HCT116 (cell line): ENCODE data around the gene SEC24B.

ENCODE experiments used
- POLR2A ChIP-seq: IDR thresholded peaks from 2 replicates; pipeline ENCODE4 v1.7.0; 2011; ENCODE audit warnings: borderline replicate concordance; ENCODE audit not compliant: insufficient read depth, insufficient read length; ENCODE audit errors: extremely low read depth
- TF ChIP-seq, protein P1 (sequence below), 3 experiments: fragments of 200-600 bp in 1 of 3; sonication (generic) in 1 of 3; IDR thresholded peaks in 2 of 3; conservative IDR thresholded peaks in 1 of 3; 2 replicates each; pipeline ENCODE4 v1.5.1; 2012 to 2017; ENCODE audit warnings: low read depth in 2 of 3, low read length in 2 of 3, antibody characterized with exemption in 1 of 3, borderline replicate concordance in 1 of 3, control low read depth in 1 of 3, mild to moderate bottlenecking in 1 of 3, mixed read lengths in 1 of 3, mixed run types in 1 of 3, moderate library complexity in 1 of 3; ENCODE audit not compliant: insufficient read depth in 1 of 3
- TF ChIP-seq, protein P2 (sequence below): IDR thresholded peaks from 2 replicates; pipeline ENCODE4 v1.6.1; 2012; ENCODE audit warnings: low read depth

DNA sequence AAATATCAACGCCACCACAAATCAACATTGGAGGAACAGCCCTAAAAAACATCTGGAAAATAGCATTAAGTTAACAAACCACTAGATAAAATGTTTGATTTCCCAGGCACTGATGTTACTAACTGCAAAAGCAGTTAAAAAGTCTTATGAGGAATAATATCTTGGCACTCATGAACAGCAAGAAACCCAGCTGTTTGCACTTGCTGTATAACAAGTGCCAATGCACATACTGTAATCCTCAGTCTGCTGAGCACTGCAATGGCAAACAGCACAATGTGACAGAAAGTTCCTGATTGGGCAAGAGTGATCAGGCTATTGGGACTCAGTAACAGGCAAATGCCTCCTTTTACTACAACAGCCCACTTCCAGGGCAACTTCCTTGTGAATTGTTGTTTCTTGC lies 20.8 kb upstream of the SEC24B start:
- no peak for TF ChIP-seq POLR2A
- TF ChIP-seq, protein P1, sequence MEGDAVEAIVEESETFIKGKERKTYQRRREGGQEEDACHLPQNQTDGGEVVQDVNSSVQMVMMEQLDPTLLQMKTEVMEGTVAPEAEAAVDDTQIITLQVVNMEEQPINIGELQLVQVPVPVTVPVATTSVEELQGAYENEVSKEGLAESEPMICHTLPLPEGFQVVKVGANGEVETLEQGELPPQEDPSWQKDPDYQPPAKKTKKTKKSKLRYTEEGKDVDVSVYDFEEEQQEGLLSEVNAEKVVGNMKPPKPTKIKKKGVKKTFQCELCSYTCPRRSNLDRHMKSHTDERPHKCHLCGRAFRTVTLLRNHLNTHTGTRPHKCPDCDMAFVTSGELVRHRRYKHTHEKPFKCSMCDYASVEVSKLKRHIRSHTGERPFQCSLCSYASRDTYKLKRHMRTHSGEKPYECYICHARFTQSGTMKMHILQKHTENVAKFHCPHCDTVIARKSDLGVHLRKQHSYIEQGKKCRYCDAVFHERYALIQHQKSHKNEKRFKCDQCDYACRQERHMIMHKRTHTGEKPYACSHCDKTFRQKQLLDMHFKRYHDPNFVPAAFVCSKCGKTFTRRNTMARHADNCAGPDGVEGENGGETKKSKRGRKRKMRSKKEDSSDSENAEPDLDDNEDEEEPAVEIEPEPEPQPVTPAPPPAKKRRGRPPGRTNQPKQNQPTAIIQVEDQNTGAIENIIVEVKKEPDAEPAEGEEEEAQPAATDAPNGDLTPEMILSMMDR (IDR thresholded peaks at IDR 0.05 in 2 of 3, conservative IDR thresholded peaks at IDR 0.05 in 1 of 3; ENCODE audit: borderline replicate concordance in 1 of 3, insufficient read depth in 1 of 3, low read depth in 2 of 3, low read length in 2 of 3): no peak
- TF ChIP-seq, protein P2, sequence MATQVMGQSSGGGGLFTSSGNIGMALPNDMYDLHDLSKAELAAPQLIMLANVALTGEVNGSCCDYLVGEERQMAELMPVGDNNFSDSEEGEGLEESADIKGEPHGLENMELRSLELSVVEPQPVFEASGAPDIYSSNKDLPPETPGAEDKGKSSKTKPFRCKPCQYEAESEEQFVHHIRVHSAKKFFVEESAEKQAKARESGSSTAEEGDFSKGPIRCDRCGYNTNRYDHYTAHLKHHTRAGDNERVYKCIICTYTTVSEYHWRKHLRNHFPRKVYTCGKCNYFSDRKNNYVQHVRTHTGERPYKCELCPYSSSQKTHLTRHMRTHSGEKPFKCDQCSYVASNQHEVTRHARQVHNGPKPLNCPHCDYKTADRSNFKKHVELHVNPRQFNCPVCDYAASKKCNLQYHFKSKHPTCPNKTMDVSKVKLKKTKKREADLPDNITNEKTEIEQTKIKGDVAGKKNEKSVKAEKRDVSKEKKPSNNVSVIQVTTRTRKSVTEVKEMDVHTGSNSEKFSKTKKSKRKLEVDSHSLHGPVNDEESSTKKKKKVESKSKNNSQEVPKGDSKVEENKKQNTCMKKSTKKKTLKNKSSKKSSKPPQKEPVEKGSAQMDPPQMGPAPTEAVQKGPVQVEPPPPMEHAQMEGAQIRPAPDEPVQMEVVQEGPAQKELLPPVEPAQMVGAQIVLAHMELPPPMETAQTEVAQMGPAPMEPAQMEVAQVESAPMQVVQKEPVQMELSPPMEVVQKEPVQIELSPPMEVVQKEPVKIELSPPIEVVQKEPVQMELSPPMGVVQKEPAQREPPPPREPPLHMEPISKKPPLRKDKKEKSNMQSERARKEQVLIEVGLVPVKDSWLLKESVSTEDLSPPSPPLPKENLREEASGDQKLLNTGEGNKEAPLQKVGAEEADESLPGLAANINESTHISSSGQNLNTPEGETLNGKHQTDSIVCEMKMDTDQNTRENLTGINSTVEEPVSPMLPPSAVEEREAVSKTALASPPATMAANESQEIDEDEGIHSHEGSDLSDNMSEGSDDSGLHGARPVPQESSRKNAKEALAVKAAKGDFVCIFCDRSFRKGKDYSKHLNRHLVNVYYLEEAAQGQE: no peak
